HepG2 (cell line): ENCODE results near the gene L3MBTL1. TPM values are rescaled to one million over a fixed set of nuclear protein-coding genes. Genes with fewer than 3 reads are reported as not detected.
A peak's percentile ranks its signal among the peaks of the same experiment; 100 is the strongest.

Source experiments
- AHR ChIP-seq: IDR thresholded peaks from 2 replicates; pipeline ENCODE4 v1.6.1; 2018; ENCODE audit warnings: missing genetic modification reagents, missing compliant biosample characterization
- ARID4A ChIP-seq: sonication (generic); formaldehyde crosslinking; IDR thresholded peaks from 2 replicates; pipeline ENCODE4 v1.5.0; 2020; ENCODE audit warnings: mild to moderate bottlenecking, missing genetic modification reagents, borderline replicate concordance
- ARID5B ChIP-seq: IDR thresholded peaks from 2 replicates; pipeline ENCODE4 v1.4.0; 2020; ENCODE audit warnings: mild to moderate bottlenecking, missing genetic modification reagents
- ASH2L ChIP-seq: fragments of 300-600, 200-600 bp; sonication (generic); IDR thresholded peaks from 2 replicates; pipeline ENCODE4 v1.7.0; 2017; ENCODE audit warnings: low read depth, mild to moderate bottlenecking, moderate library complexity, mixed read lengths, low read length; ENCODE audit not compliant: insufficient read length
- HDAC1 ChIP-seq: sonication (generic); formaldehyde crosslinking; IDR thresholded peaks from 2 replicates; pipeline ENCODE4 v1.5.1; 2020; ENCODE audit warnings: mild to moderate bottlenecking, missing genetic modification reagents
- MXI1 ChIP-seq: IDR thresholded peaks from 3 replicates; pipeline ENCODE4 v1.6.1; 2012; ENCODE audit warnings: low read depth, low read length, inconsistent platforms, borderline replicate concordance
- PRMT3 ChIP-seq: sonication (generic); formaldehyde crosslinking; IDR thresholded peaks from 2 replicates; pipeline ENCODE4 v1.8.1; 2022; ENCODE audit warnings: low read depth, mild to moderate bottlenecking, moderate library complexity, missing genetic modification reagents, borderline replicate concordance
- ZFP36L2 ChIP-seq: sonication (generic); formaldehyde crosslinking; IDR thresholded peaks from 2 replicates; pipeline ENCODE4 v1.4.0; 2020; ENCODE audit warnings: missing genetic modification reagents
- ZNF337 ChIP-seq: sonication (generic); formaldehyde crosslinking; IDR thresholded peaks from 2 replicates; pipeline ENCODE4 v1.5.1; 2020; ENCODE audit warnings: missing genetic modification reagents, low read depth, mild to moderate bottlenecking, borderline replicate concordance
- ZNF530 ChIP-seq: sonication (generic); formaldehyde crosslinking; IDR thresholded peaks from 2 replicates; pipeline ENCODE4 v1.5.0; 2020; ENCODE audit warnings: low read depth, mild to moderate bottlenecking, missing genetic modification reagents
- ZNF574 ChIP-seq: sonication (generic); formaldehyde crosslinking; IDR thresholded peaks from 2 replicates; pipeline ENCODE4 v1.4.0; 2020; ENCODE audit warnings: missing genetic modification reagents
- polyA plus RNA-seq, 8 experiments: library from polyadenylated mRNA; depleted of rRNA in 3 of 8; stranded (reverse) in 7 of 8; unstranded in 1 of 8; fragments of >200 nt; fragmentation: Illumina TruSeq in 4 of 8; extraction: Trizol in 4 of 8; gene quantifications; 2 replicates each; pipeline versions ENCODE4 v1.2.1 to v1.2.3, GENCODE V29; 2011 to 2016; ENCODE audit warnings: low read depth in 4 of 8, missing spikeins in 1 of 8, mixed read lengths in 1 of 8; ENCODE audit not compliant: insufficient read depth in 1 of 8
- total RNA-seq, 5 experiments: library from RNA; depleted of rRNA; stranded (reverse); fragments of >200 nt; fragmentation: Illumina TruSeq; extraction: Trizol; gene quantifications; 2 replicates each; pipeline ENCODE4 v1.2.3, GENCODE V29; 2016; ENCODE audit warnings: low read depth in 1 of 5

The L3MBTL1 gene
- total and polyA plus RNA-seq, 2 of the 13 experiments (the other 11 are each of a cell fraction or from before 2014, with no cell fraction given), result 9.0 to 17.8 TPM

GRCh38 chr20:43537921-43538877 is 30.7 kb downstream of the L3MBTL1 start (continued):
- TF ChIP-seq ARID5B (CRISPR knock-in tag) (0 out of 2 replicates have a peak, but pooled peaks have one; percentile 25), ZNF337 (CRISPR knock-in tag) (no peak), ZNF530 (CRISPR knock-in tag) (no peak), MXI1 (peak; percentile 26; the same call in 1 of the 3 replicates), AHR (CRISPR knock-in tag) (0 out of 2 replicates have a peak, but pooled peaks have one; percentile 28), HDAC1 (peak; percentile 51; the same call in 1 of the 2 replicates), ARID4A (peak; percentile 58; the same call in 1 of the 2 replicates), ASH2L (no peak), ZNF574 (CRISPR knock-in tag) (no peak), ZFP36L2 (CRISPR knock-in tag) (no peak), PRMT3 (CRISPR knock-in tag) (no peak)
